ENCODE measurements around the gene TCAF1.
"Not testable (repeated sequence)": the region's sequence is repeated elsewhere in the genome, so short reads cannot be mapped to it uniquely, and the experiment has no call there.

DNA sequence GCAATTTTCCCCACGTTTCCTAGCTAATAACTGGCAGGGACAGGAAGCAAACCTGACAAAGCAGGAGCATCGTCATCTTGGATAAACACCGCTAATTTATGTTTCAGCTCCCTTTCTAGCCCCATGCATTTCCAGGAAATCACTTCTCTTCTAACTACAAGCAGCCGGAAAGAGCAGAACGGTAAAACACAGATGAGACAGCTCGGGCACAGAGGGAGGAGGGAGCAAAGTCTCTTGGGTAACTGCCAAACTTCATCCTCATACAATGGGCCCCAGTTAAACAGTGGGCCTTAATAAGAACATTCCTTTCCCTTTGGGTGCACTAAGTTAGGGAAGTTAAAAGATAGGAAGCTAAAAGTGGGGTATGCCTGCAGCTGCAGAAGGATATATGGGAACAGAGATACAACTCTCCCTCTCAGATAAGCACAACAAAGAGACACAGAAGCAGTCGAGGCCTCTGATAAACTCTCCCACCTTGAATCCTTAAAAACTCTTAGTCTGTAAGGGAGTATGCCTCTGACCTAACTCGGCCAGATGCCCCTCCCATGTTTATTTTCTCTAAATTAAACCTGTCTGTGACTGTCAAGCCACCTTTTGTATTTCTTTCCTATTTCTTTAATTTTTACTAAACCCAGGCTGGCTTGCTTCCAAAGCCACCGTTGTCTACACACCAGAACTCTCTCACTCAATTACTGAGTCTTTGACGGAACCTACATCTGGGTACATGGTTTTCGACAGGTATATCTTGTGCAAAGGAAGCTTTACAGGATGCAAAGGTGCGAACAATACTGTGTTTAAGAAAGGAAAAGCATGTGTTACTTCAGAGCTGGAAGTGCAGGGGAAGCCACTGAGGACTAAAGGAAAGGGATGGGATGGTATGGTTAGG is 80.3 kb downstream of the TCAF1 start:
- not testable (repeated sequence) for TF ChIP-seq SP1 (IDR thresholded peaks at IDR 0.05); NFRKB (IDR thresholded peaks at IDR 0.05); ARNT (IDR thresholded peaks at IDR 0.05); FOXK2 (IDR thresholded peaks at IDR 0.05); FOXA1 (IDR thresholded peaks at IDR 0.05); ELF4 (IDR thresholded peaks at IDR 0.05); FOXM1 (IDR thresholded peaks at IDR 0.05; ENCODE audit: borderline replicate concordance); BHLHE40 (IDR thresholded peaks at IDR 0.05; ENCODE audit: borderline replicate concordance)
- TF ChIP-seq, protein P1, sequence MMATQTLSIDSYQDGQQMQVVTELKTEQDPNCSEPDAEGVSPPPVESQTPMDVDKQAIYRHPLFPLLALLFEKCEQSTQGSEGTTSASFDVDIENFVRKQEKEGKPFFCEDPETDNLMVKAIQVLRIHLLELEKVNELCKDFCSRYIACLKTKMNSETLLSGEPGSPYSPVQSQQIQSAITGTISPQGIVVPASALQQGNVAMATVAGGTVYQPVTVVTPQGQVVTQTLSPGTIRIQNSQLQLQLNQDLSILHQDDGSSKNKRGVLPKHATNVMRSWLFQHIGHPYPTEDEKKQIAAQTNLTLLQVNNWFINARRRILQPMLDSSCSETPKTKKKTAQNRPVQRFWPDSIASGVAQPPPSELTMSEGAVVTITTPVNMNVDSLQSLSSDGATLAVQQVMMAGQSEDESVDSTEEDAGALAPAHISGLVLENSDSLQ (IDR thresholded peaks at IDR 0.05): not testable (repeated sequence)
